IMR-90 (cell line): ENCODE results near the gene MMP25. TPM values are rescaled to one million over a fixed set of nuclear protein-coding genes. Genes with fewer than 3 reads are reported as not detected.
A peak's percentile ranks its signal among the peaks of the same experiment; 100 is the strongest.

Experiments
- ATAC-seq: fragments of 200-7000 bp; cut with Tn5 transposase; 2 replicates; pipeline ENCODE4 v1.9.1; 2020; ENCODE audit warnings: low read depth, mild to moderate bottlenecking, moderate library complexity
- BruUV-seq: library from RNA; stranded (reverse); fragments of 400-500 nt; replicated peaks from 2 replicates; lab custom pipeline; 2021; lab: Mats Ljungman, UMichigan
- CTCF ChIA-PET: fragments of 300-600 bp; formaldehyde crosslinking; extraction: SDS; loops from one replicate; lab custom pipeline; 2021; ENCODE audit warnings: antibody characterized with exemption; lab: Yijun Ruan, JAX
- POLR2A ChIA-PET: fragments of 300-600 bp; sonication (Branson Sonifier 250); formaldehyde crosslinking; loops from one replicate; lab custom pipeline; 2022; ENCODE audit warnings: antibody characterized with exemption; ENCODE audit not compliant: unreplicated experiment; lab: Charles Lee
- DNase-seq: peaks from one replicate; pipeline ENCODE4 v3.0.0; 2013
- H2AFZ ChIP-seq: replicated peaks from 2 replicates; pipeline ENCODE3; 2013; ENCODE audit warnings: low read length, mild to moderate bottlenecking; ENCODE audit not compliant: poor library complexity
- H2AK5ac ChIP-seq: 2 replicates; pipeline ENCODE4 v1.6.1; 2013; ENCODE audit warnings: low read depth, low read length, inconsistent platforms
- H2AK9ac ChIP-seq: replicated peaks from 2 replicates; pipeline ENCODE3; 2013; ENCODE audit warnings: mild to moderate bottlenecking, low read depth, low read length, moderate library complexity; ENCODE audit not compliant: poor library complexity
- H2BK120ac ChIP-seq: 2 replicates; pipeline ENCODE4 v1.6.1; 2013; ENCODE audit warnings: low read depth, low read length, inconsistent platforms
- H2BK15ac ChIP-seq: 3 replicates; pipeline ENCODE4 v1.6.1; 2013; ENCODE audit warnings: low read depth, low read length, inconsistent platforms
- H2BK20ac ChIP-seq: 2 replicates; pipeline ENCODE4 v1.6.1; 2013; ENCODE audit warnings: low read depth, mild to moderate bottlenecking, inconsistent platforms, low read length, moderate library complexity
- H2BK5ac ChIP-seq: 2 replicates; pipeline ENCODE4 v1.6.1; 2013; ENCODE audit warnings: mild to moderate bottlenecking, low read depth, low read length, inconsistent platforms; ENCODE audit not compliant: poor library complexity, severe bottlenecking
- H3K14ac ChIP-seq: replicated peaks from 2 replicates; pipeline ENCODE4 v1.6.1; 2013; ENCODE audit warnings: low read depth, low read length, inconsistent platforms
- H3K18ac ChIP-seq: 2 replicates; pipeline ENCODE4 v1.6.1; 2013; ENCODE audit warnings: low read depth, low read length, control low read depth
- H3K23ac ChIP-seq: 2 replicates; pipeline ENCODE4 v1.6.1; 2013; ENCODE audit warnings: low read depth, low read length, inconsistent platforms
- H3K27ac ChIP-seq: 2 replicates; pipeline ENCODE4 v1.5.1; 2013; ENCODE audit warnings: mild to moderate bottlenecking, control low read depth, low read length; ENCODE audit not compliant: insufficient read depth
- H3K27me3 ChIP-seq: 2 replicates; pipeline ENCODE4 v1.6.1; 2013; ENCODE audit warnings: low read length; ENCODE audit not compliant: control insufficient read depth, insufficient read depth
- H3K36me3 ChIP-seq: 2 replicates; pipeline ENCODE4 v1.6.1; 2013; ENCODE audit warnings: low read length, mixed read lengths; ENCODE audit not compliant: control insufficient read depth, insufficient read depth
- H3K4ac ChIP-seq: 2 replicates; pipeline ENCODE4 v1.6.1; 2013; ENCODE audit warnings: low read depth, low read length, inconsistent platforms
- H3K4me1 ChIP-seq: 2 replicates; pipeline ENCODE4 v1.6.1; 2013; ENCODE audit warnings: low read length, mixed read lengths; ENCODE audit not compliant: control insufficient read depth, insufficient read depth
- H3K4me2 ChIP-seq: 2 replicates; pipeline ENCODE4 v1.6.1; 2013; ENCODE audit warnings: low read depth, mild to moderate bottlenecking, control low read depth, low read length, moderate library complexity
- H3K4me3 ChIP-seq: 2 replicates; pipeline ENCODE4 v1.5.1; 2013; ENCODE audit warnings: low read depth, mild to moderate bottlenecking, control low read depth, low read length, moderate library complexity; ENCODE audit not compliant: insufficient read depth
- H3K56ac ChIP-seq: 2 replicates; pipeline ENCODE4 v1.6.1; 2013; ENCODE audit warnings: low read length, inconsistent platforms; ENCODE audit not compliant: insufficient read depth; ENCODE audit errors: extremely low read depth
- H3K79me1 ChIP-seq, 2 experiments: 2 replicates each; pipeline ENCODE4 v1.6.1; 2013; ENCODE audit warnings: low read length in 2 of 2, inconsistent platforms in 1 of 2, low read depth in 1 of 2
- H3K9ac ChIP-seq: 2 replicates; pipeline ENCODE4 v1.6.1; 2013; ENCODE audit warnings: low read depth, low read length, control low read depth
- H3K9me1 ChIP-seq: 2 replicates; pipeline ENCODE4 v1.6.1; 2013; ENCODE audit warnings: low read length, inconsistent platforms; ENCODE audit not compliant: insufficient read depth
- H3K9me3 ChIP-seq: 2 replicates; pipeline ENCODE4 v1.6.1; 2013; ENCODE audit warnings: low read length; ENCODE audit not compliant: control insufficient read depth, insufficient read depth
- H4K20me1 ChIP-seq: 2 replicates; pipeline ENCODE4 v1.6.1; 2013; ENCODE audit warnings: low read length, inconsistent platforms; ENCODE audit not compliant: insufficient read depth
- H4K5ac ChIP-seq: 2 replicates; pipeline ENCODE4 v1.6.1; 2013; ENCODE audit warnings: mild to moderate bottlenecking, low read depth, low read length, control low read depth
- H4K8ac ChIP-seq, 2 experiments: 2 replicates each; pipeline ENCODE4 v1.6.1; 2013; ENCODE audit warnings: low read depth in 2 of 2, low read length in 2 of 2, control low read depth in 1 of 2, inconsistent platforms in 1 of 2
- H4K91ac ChIP-seq: 2 replicates; pipeline ENCODE4 v1.6.1; 2013; ENCODE audit warnings: low read depth, low read length, inconsistent platforms; ENCODE audit not compliant: insufficient read depth
- BHLHE40 ChIP-seq: fragments of 150-350 bp; IDR thresholded peaks from 2 replicates; pipeline ENCODE4 v1.6.1; 2016; ENCODE audit warnings: mild to moderate bottlenecking, low read depth, low read length
- CEBPB ChIP-seq: IDR thresholded peaks from 2 replicates; pipeline ENCODE4 v1.6.1; 2012; ENCODE audit warnings: low read depth, low read length, improper control_type of control experiment
- CHD1 ChIP-seq: IDR thresholded peaks from 2 replicates; pipeline ENCODE4 v1.6.1; 2012; ENCODE audit warnings: low read depth, low read length, improper control_type of control experiment
- FOS ChIP-seq: fragments of 150-350 bp; IDR thresholded peaks from 2 replicates; pipeline ENCODE4 v1.6.1; 2016; ENCODE audit warnings: low read depth, low read length
- MAFK ChIP-seq: IDR thresholded peaks from 2 replicates; pipeline ENCODE4 v1.6.1; 2012; ENCODE audit warnings: low read depth, low read length, improper control_type of control experiment
- MXI1 ChIP-seq: IDR thresholded peaks from 2 replicates; pipeline ENCODE4 v1.6.1; 2012; ENCODE audit warnings: low read depth, mild to moderate bottlenecking, low read length, moderate library complexity, borderline replicate concordance
- POLR2A ChIP-seq: IDR thresholded peaks from 2 replicates; pipeline ENCODE4 v1.6.1; 2012; ENCODE audit warnings: mild to moderate bottlenecking, low read depth, low read length
- RAD21 ChIP-seq: IDR thresholded peaks from 2 replicates; pipeline ENCODE4 v1.6.1; 2012; ENCODE audit warnings: low read length, improper control_type of control experiment
- RCOR1 ChIP-seq: IDR thresholded peaks from 2 replicates; pipeline ENCODE4 v1.6.1; 2012; ENCODE audit warnings: mild to moderate bottlenecking, low read length, improper control_type of control experiment; ENCODE audit not compliant: insufficient replicate concordance
- WGBS, 2 experiments: methylation state at CpG; one replicate each; pipeline versions ENCODE4 v1.1.5 to v1.1.7; 2013; ENCODE audit warnings: missing lambda C conversion rate in 2 of 2; ENCODE audit not compliant: insufficient read length in 1 of 2; ENCODE audit errors: extremely low coverage in 2 of 2; 5-methylcytosine and 5-hydroxymethylcytosine counted together
- dilution Hi-C: fragments of 300-500 bp; cut with HindIII; formaldehyde crosslinking; loops from one replicate; pipeline ENCODE4 v1.14.3; 2018; ENCODE audit warnings: low sequenced_read_pairs; ENCODE audit not compliant: unreplicated experiment
- in situ Hi-C: fragments of 300-500 bp; cut with MboI; formaldehyde crosslinking; loops from 3 replicates; pipeline ENCODE4 v1.14.3; 2019; ENCODE audit warnings: low sequenced_read_pairs, inconsistent platforms, mixed read lengths
- intact Hi-C: fragments of 100-400 bp; cut with micrococcal nuclease; formaldehyde crosslinking; loops from 2 replicates; pipeline ENCODE4 v1.10.0; 2022
- polyA plus RNA-seq, 3 experiments: library from polyadenylated mRNA; depleted of rRNA; stranded (reverse); fragments of >200 nt; gene quantifications; 2 replicates each; pipeline ENCODE4 v1.2.3, GENCODE V29; 2012; ENCODE audit warnings: low replicate concordance in 1 of 3
- total RNA-seq: library from RNA; depleted of rRNA; stranded (reverse); fragments of >200 nt; gene quantifications from 2 replicates; pipeline ENCODE4 v1.2.3, GENCODE V29; 2012
- TF ChIP-seq, protein P1 (sequence below): fragments of 150-350 bp; IDR thresholded peaks from 2 replicates; pipeline ENCODE4 v1.6.1; 2016; ENCODE audit warnings: low read depth, mild to moderate bottlenecking, low read length, moderate library complexity, borderline replicate concordance
- TF ChIP-seq, protein P2 (sequence below): conservative IDR thresholded peaks from 2 replicates; pipeline ENCODE4 v1.5.1; 2012; ENCODE audit warnings: mild to moderate bottlenecking, low read depth, low read length, improper control_type of control experiment

The MMP25 gene
- total and polyA plus RNA-seq, 2 of the 4 experiments (the other 2 are of a cell fraction) = 0.07 TPM; not detected in 1

DNA sequence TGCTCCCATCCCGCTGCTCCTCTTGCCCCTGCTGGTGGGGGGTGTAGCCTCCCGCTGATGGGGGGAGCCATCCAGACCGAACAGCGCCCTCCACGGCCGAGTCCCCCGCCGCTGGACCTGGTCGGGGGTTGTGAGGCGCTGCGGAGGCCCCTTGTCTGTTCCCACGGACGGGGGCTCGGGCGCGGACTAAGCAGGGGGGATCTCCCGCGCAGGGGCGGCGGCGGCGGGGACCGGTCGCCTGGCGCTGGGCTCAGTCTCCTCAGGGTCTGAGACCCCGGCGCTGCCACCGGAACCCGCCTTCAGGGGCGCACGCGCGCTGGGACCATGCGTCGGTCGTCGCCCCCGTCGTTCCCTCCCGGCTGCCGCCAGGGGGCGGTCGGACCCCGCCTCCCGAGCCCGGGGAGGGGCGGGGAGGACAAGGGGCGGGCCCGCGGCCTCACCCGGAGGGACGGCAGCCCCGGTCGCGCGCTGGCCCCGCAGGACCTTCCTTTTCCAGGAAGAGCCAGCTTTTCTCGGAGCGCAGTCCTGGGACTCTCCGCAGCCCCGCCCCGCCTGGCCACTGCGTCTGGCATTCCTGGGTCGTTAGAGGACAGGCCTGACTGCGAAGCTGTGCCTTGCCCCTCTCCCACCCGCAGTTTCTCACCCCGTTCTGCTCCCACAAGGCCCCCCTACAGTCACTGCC, 12.8 kb downstream of the MMP25 start (continued):
- no peak for TF ChIP-seq BHLHE40
- TF ChIP-seq RAD21 = peak; percentile 86

DNA sequence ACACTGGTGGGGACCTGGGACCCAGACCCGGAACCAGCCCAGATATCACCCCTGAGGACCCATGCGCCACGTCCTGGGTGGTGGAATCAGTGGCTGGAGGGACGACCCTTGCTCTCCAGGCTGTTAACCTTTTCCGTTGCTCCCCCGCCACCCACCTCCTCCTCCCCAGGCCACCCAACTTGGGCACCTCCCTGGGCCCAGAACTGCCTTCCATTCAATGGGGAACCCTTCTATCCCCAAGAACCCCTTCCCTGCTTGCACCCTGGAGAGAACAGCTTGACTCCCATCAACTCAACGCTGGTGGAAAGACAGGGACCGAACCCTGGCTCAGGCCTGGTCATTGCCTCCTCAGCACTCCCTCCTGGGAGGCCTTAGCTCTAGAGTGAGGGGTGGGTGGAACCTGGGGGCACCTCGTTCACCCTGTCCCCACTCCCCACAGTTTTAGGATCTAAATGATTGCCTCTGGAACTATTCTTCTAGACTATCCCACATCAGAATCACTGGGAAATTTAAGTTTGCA, 13.4 kb downstream of the MMP25 start:
- CTCF ChIA-PET = interaction anchor here (0.6 to 2.2 kb wide), 8 partner anchors 12 to 112 kb away, joined by 3 to 9 read pairs (median 4); no protein-coding TSS in a partner anchor
- dilution Hi-C loops = no loop called here

More for the DNA sequence above, 13.4 kb downstream of the MMP25 start:
- Histone ChIP-seq H3K4me3 (peak overlapping the region; percentile 27), H3K14ac (peak overlapping the region; percentile 88), H2BK20ac (peak overlapping the region; percentile 35; the same call in 1 of the 2 replicates), H3K9me1 (peaks cover 9% of the 10 kb centered on the region), H3K9ac (peak overlapping the region; percentile 71), H2AFZ (peak overlapping the region; percentile 100), H2AK5ac (peak overlapping the region; percentile 74), H3K27me3 (no peaks in the 10 kb centered on the region; the same call in 1 of the 2 replicates), H3K4ac (peak overlapping the region; percentile 93), H3K27ac (peak overlapping the region; percentile 89), H2AK9ac (peak overlapping the region; percentile 21), H4K8ac (peak overlapping the region; percentile 87 to 100), H3K4me1 (peaks cover 8% of the 10 kb centered on the region), H2BK15ac (peak overlapping the region; percentile 90; the same call in 1 of the 3 replicates), H3K36me3 (no peaks in the 10 kb centered on the region), H4K20me1 (no peaks in the 10 kb centered on the region; the same call in 1 of the 2 replicates), H2BK120ac (peak overlapping the region; percentile 48; the same call in 1 of the 2 replicates), H4K5ac (peak overlapping the region; percentile 93), H3K79me1 (peaks cover 0 to 16% of the 10 kb centered on the region in 2 experiments; a peak in 1 of 4 replicates), H3K56ac (no peak overlapping the region), H2BK5ac (peak overlapping the region; percentile 84), H3K18ac (peak overlapping the region; percentile 82), H3K23ac (peak overlapping the region; percentile 35; the same call in 1 of the 2 replicates), H3K4me2 (peak overlapping the region; percentile 71), H4K91ac (peak overlapping the region; percentile 62), H3K9me3 (no peaks in the 10 kb centered on the region)
- no CpG with 5 or more reads among the region's 9 CpGs for whole genome bisulfite sequencing, 2 experiments
- in situ Hi-C loops (loop anchor here (5.0 kb wide), 1 partner anchor 43 kb away; no protein-coding TSS in a partner anchor), intact Hi-C loops (loop anchor here (1.0 to 2.0 kb wide), 4 partner anchors 47 to 107 kb away; no protein-coding TSS in a partner anchor)
- TF ChIP-seq, protein P1, sequence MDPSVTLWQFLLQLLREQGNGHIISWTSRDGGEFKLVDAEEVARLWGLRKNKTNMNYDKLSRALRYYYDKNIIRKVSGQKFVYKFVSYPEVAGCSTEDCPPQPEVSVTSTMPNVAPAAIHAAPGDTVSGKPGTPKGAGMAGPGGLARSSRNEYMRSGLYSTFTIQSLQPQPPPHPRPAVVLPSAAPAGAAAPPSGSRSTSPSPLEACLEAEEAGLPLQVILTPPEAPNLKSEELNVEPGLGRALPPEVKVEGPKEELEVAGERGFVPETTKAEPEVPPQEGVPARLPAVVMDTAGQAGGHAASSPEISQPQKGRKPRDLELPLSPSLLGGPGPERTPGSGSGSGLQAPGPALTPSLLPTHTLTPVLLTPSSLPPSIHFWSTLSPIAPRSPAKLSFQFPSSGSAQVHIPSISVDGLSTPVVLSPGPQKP = no peak
- TF ChIP-seq CHD1 (no peak), CEBPB (no peak), MXI1 (no peak), BHLHE40 (no peak), MAFK (no peak), FOS (no peak), POLR2A (no peak), RCOR1 (no peak), RAD21 (no peak)
- TF ChIP-seq, protein P2, sequence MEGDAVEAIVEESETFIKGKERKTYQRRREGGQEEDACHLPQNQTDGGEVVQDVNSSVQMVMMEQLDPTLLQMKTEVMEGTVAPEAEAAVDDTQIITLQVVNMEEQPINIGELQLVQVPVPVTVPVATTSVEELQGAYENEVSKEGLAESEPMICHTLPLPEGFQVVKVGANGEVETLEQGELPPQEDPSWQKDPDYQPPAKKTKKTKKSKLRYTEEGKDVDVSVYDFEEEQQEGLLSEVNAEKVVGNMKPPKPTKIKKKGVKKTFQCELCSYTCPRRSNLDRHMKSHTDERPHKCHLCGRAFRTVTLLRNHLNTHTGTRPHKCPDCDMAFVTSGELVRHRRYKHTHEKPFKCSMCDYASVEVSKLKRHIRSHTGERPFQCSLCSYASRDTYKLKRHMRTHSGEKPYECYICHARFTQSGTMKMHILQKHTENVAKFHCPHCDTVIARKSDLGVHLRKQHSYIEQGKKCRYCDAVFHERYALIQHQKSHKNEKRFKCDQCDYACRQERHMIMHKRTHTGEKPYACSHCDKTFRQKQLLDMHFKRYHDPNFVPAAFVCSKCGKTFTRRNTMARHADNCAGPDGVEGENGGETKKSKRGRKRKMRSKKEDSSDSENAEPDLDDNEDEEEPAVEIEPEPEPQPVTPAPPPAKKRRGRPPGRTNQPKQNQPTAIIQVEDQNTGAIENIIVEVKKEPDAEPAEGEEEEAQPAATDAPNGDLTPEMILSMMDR = no peak
- DNase-seq (no peak), ATAC-seq (no peak)
- POLR2A ChIA-PET = no interaction called here
- no TSS peak for BruUV-seq
